Measurements from ENCODE around the gene PPP1R18. TPM values are rescaled to one million over a fixed set of nuclear protein-coding genes. Genes with fewer than 3 reads are reported as not detected.

PPP1R18 gene
- total and polyA plus RNA-seq, 9 of the 15 experiments (the other 6 are each of a cell fraction or from before 2014, with no cell fraction given), result 12.0 to 99.2 (median 42.6) TPM

GRCh38 chr6:30678964-30679726, 7.3 kb downstream of the PPP1R18 start (continued):
- TF ChIP-seq GATAD2B (IDR thresholded peaks at IDR 0.05; ENCODE audit: borderline replicate concordance) (no peak), ERF (CRISPR knock-in tag; IDR thresholded peaks at IDR 0.05) (no peak), ZKSCAN3 (CRISPR knock-in tag; IDR thresholded peaks at IDR 0.05) (no peak), ZNF79 (CRISPR knock-in tag; IDR thresholded peaks at IDR 0.05; ENCODE audit: low read depth) (no peak), DACH1 (IDR thresholded peaks at IDR 0.05; ENCODE audit: partially characterized antibody) (no peak), SMARCC2 (IDR thresholded peaks at IDR 0.05; ENCODE audit: low read depth) (no peak), GTF2A2 (tag; IDR thresholded peaks at IDR 0.05) (no peak), ARNT (IDR thresholded peaks at IDR 0.05) (no peak; a peak in 1 of 4 replicates), NKRF (IDR thresholded peaks at IDR 0.05; ENCODE audit: borderline replicate concordance) (no peak), CLOCK (CRISPR knock-in tag; IDR thresholded peaks at IDR 0.05; ENCODE audit: borderline replicate concordance) (no peak), MEF2A (IDR thresholded peaks at IDR 0.05; ENCODE audit: control insufficient read depth, low read depth, low read length) (no peak), FOXA3 (CRISPR knock-in tag; conservative IDR thresholded peaks at IDR 0.05 in 1 of 2, IDR thresholded peaks at IDR 0.05 in 1 of 2) (peak in 1 of 2 experiments; percentile 9; a peak in 1 of 4 replicates), ATF6 (CRISPR knock-in tag; IDR thresholded peaks at IDR 0.05) (no peak)
